ENCODE measurements around the gene EZR. TPM values are rescaled to one million over a fixed set of nuclear protein-coding genes. Genes with fewer than 3 reads are reported as not detected.

The EZR gene
- total RNA-seq, 2 experiments from 2014 or later = 268 to 415 TPM

GRCh38 chr6:158799051-158799792 lies 19.9 kb downstream of the EZR start:
- Histone ChIP-seq H3K9me3 (ENCODE audit: low read length) (no peaks in the 10 kb centered on the region), H4K20me1 (ENCODE audit: insufficient read depth, low read length) (peaks cover 74% of the 10 kb centered on the region), H3K36me3 (ENCODE audit: insufficient read depth, low read length) (peaks cover 91% of the 10 kb centered on the region), H3K9me2 (ENCODE audit: insufficient read depth, low read length) (no peaks in the 10 kb centered on the region), H3K4me3 (ENCODE audit: low read depth, low read length, poor library complexity, severe bottlenecking) (peak overlapping the region; percentile 58), H3K4me1 (ENCODE audit: insufficient read depth, low read length, poor library complexity, severe bottlenecking) (peaks cover 97% of the 10 kb centered on the region), H2AFZ (ENCODE audit: low read length) (no peak overlapping the region), H3K27ac (ENCODE audit: low read depth, low read length, poor library complexity, severe bottlenecking) (peak overlapping the region; percentile 62), H3K79me2 (ENCODE audit: insufficient read depth, low read depth, low read length) (peaks cover 100% of the 10 kb centered on the region), H3K4me2 (ENCODE audit: low read length) (peak overlapping the region; percentile 77)
- TF ChIP-seq EZH2phosphoT487 (IDR thresholded peaks at IDR 0.05; ENCODE audit: borderline replicate concordance, low read depth, low read length) = no peak
- TF ChIP-seq CTCF (conservative IDR thresholded peaks at IDR 0.05; ENCODE audit: low read length) = peak; percentile 65
- DNase-seq (ENCODE audit: low spot score) = peak; percentile 44
- intact Hi-C loops (cut with micrococcal nuclease; ENCODE audit: unreplicated experiment) = loop anchor here (10.0 kb wide), 1 partner anchor 94 kb away; no protein-coding TSS in a partner anchor
- BruUV-seq (replicated peaks) = no TSS peak
- ChIA-PET CTCF (ENCODE audit: unreplicated experiment) (interaction anchor here (1.4 kb wide), 1 partner anchor 10 kb away, joined by 4 read pairs; no protein-coding TSS in a partner anchor), POLR2A (interaction anchor here (0.6 to 11.9 kb wide), 8 partner anchors 9 to 591 kb away, joined by 3 to 155 read pairs (median 4); no protein-coding TSS in a partner anchor)

GRCh38 chr6:158798311-158798710 lies 20.9 kb downstream of the EZR start:
- H3K4me3 ChIP-seq (ENCODE audit: low read depth, low read length, poor library complexity, severe bottlenecking) = no peak overlapping the region
- H2AFZ ChIP-seq (ENCODE audit: low read length) = no peak overlapping the region
- H4K20me1 ChIP-seq (ENCODE audit: insufficient read depth, low read length) = peaks cover 74% of the 10 kb centered on the region
- intact Hi-C loops (cut with micrococcal nuclease; ENCODE audit: unreplicated experiment) = loop anchor here (10.0 kb wide), 1 partner anchor 94 kb away; no protein-coding TSS in a partner anchor
- ChIA-PET POLR2A (interaction anchor here (0.5 to 11.9 kb wide), 10 partner anchors 9 to 409 kb away, joined by 3 to 155 read pairs (median 4); no protein-coding TSS in a partner anchor), CTCF (ENCODE audit: unreplicated experiment) (interaction anchor here (1.4 kb wide), 1 partner anchor 11 kb away, joined by 4 read pairs; no protein-coding TSS in a partner anchor)
- no peak for DNase-seq (ENCODE audit: low spot score)
- H3K4me1 ChIP-seq (ENCODE audit: insufficient read depth, low read length, poor library complexity, severe bottlenecking) = peaks cover 99% of the 10 kb centered on the region
- peaks cover 97% of the 10 kb centered on the region for H3K36me3 ChIP-seq (ENCODE audit: insufficient read depth, low read length)
- TF ChIP-seq CTCF (conservative IDR thresholded peaks at IDR 0.05; ENCODE audit: low read length) = no peak
- no peak for TF ChIP-seq EZH2phosphoT487 (IDR thresholded peaks at IDR 0.05; ENCODE audit: borderline replicate concordance, low read depth, low read length)
- H3K79me2 ChIP-seq (ENCODE audit: insufficient read depth, low read depth, low read length) = peaks cover 100% of the 10 kb centered on the region
- H3K4me2 ChIP-seq (ENCODE audit: low read length) = peak overlapping the region; percentile 77
- no peaks in the 10 kb centered on the region for H3K9me3 ChIP-seq (ENCODE audit: low read length)
- H3K27ac ChIP-seq (ENCODE audit: low read depth, low read length, poor library complexity, severe bottlenecking) = peak overlapping the region; percentile 62
- no peaks in the 10 kb centered on the region for H3K9me2 ChIP-seq (ENCODE audit: insufficient read depth, low read length)
- no TSS peak for BruUV-seq (replicated peaks)

Measured in OCI-LY7 (cell line).